8988T (cell line): Measurements from ENCODE around the gene MAML3.

Experiments
- DNase-seq: peaks from one replicate; pipeline ENCODE4 v3.0.0; 2011

MAML3 gene

GRCh38 chr4:139915037-139915436 is 238.9 kb downstream of the MAML3 start:
- no peak for DNase-seq

DNA sequence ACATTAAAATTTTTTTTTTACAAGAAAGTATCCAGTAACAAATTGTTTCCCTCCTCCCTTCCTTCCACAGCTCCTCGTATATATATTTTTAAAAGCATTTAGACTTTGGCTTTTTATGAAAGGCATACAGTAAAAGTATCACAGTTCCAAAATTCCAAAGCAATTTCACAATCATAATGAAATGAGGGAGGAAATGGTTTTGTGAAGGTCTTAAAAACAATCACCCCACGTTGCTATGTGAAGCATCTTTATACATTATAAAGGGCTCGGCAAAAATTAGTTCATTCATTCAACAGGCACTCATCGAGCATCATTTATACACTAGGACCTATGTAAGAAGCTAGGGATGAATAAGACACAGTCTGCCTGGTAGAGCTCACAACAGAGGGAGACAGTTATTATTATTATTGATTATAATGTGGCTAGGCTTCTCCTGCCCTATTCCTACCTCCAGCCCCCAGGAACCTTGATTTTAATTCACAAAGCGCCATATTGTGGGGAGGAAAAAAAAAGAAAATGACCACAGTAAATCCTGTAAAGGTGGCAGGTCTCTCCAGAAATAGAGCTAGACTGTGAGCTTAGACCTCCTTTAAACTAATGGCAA is 239.9 kb downstream of the MAML3 start:
- no peak for DNase-seq

DNA sequence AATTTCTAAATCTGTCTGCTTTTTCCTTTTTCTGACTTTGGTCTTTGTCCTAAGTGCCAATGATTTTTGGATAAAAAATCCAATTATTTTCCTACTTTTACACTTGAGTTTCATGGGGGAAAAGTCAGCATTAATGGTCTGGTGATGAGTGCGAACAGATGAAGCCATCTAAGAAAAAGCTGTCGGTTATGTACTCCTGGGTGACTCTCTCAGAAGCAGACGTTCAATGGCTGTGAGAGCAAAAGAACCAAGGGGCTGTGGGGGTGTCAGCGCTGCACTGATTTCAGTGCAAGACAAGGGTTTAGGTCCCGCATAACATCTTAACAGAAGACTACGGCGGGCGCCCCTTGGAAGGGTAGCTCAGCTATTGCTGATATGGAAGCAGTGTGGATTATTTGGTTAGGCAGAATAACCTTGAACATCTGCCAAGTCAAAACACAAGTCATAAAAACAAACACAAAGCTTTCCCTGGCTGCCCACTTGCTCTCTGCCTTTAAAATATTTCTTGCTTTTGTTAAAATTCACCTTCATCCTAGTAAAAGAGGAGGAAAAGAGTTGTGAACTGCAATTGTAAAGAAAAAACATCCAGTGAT is 240.5 kb downstream of the MAML3 start:
- DNase-seq: no peak

DNA sequence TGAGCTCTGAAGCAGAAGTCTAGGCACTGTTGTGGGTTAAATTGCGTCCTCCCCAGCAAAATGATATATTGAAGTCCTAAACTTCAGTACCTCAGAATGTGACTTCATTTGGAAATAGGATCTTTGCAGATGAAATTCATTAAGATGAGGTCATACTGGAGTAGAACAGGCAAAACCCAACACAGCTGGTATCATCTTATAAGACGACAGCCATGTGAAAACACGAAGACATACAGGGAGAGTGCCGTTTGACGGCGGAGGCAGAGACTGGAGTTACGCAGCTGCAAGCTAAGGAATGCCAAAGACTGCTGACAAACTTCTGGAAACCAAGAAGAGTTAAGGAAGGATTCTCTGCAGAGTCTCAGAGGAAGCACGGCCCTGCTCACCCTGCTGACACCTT is 241.5 kb downstream of the MAML3 start:
- no peak for DNase-seq

- no peak for DNase-seq
Observed at GRCh38 chr4:139910106-139910505, 243.9 kb downstream of the MAML3 start.

DNA sequence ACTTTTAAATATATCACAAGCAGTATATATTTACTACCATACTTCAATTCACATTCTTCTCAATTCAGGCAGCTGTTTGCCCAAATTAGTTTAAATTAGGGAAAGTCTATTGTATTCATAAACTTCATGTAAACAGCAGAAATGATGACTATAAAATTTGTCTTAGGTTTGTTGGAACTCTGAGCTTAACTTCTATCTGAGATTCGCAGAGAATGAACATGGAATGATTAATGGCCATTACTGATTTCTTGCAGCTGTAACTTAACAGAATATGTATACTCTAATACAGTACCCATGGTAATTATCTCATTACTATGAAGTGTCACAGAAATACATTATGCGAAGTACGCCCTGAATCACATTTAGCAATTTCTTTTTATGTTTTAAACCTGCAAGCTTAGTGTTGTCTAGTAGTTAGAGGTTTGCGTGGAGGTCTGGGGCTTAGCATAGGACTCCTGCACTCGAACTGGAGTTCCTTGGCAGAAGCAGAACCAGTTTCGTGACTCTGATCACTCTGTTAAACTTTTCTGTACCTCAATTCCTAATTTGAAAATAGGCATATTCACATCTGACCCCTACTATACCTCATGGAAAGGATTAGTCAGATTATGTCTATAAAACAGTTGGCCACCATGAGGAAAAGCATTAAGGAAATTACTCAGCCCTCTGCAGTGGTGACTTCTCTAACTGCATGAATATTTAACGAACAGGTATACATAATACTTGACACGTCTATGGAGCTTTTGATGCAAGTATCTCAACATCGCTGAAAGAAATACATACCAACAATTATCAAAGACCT is 245.1 kb downstream of the MAML3 start:
- no peak for DNase-seq

DNA sequence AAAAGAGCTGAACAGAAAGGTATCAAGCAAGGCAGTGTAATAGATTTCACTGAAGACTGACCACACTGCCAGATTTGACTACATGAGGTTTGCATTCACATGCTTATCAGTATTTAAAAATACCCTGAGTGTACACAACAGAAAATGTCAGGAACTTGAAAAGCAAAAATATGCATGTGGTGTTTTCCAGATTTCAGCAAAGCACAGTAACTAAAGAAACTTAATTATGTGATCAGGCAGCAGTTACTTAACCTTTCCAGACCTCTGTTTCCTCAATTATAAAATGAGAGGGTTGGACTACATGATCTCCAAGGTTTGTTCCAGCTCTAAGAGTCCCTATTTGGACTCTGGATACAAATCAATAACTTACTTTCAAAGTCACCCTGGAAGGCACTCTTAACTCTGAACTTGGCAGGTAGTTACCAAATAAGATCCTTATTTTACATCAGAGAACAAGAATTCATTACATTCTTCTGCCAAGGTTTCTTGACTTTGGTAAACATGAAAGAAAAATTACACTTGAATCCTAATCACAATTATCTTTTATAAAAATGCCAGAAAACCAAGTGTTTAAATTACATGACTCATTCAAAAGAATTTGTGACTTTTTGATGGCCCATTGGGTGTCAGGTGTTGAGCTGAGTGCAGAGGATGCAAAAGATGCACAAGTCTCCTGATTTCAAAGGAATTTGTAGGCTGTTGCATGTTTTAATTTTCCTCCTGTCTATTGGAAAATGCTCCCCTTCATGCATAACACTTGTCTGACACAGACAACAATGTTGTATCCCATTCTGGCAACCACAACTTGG is 246.8 kb downstream of the MAML3 start:
- no peak for DNase-seq

GRCh38 chr4:139905489-139905888 is 248.5 kb downstream of the MAML3 start:
- DNase-seq: no peak

DNA sequence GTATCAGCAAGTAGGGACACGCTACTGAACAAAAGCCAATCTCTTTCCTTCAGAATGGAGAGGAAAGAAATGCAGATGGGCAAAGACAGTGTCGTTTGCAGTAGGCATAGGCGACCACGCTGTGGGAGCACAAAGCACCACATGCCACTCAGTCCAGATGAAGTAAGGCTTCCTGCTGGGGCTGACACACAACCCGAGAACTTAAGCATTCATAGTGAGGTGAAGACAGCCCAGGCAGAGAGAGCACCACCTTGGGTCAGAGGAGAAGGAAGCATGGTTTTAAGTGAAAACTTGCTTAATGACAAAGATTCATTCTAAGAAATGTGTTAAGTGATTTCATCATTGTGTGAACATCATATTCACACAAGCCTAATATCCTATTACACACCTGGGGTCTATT is 249.6 kb downstream of the MAML3 start:
- no peak for DNase-seq

- no peak for DNase-seq
Observed at GRCh38 chr4:139903845-139904244, 250.1 kb downstream of the MAML3 start.

DNA sequence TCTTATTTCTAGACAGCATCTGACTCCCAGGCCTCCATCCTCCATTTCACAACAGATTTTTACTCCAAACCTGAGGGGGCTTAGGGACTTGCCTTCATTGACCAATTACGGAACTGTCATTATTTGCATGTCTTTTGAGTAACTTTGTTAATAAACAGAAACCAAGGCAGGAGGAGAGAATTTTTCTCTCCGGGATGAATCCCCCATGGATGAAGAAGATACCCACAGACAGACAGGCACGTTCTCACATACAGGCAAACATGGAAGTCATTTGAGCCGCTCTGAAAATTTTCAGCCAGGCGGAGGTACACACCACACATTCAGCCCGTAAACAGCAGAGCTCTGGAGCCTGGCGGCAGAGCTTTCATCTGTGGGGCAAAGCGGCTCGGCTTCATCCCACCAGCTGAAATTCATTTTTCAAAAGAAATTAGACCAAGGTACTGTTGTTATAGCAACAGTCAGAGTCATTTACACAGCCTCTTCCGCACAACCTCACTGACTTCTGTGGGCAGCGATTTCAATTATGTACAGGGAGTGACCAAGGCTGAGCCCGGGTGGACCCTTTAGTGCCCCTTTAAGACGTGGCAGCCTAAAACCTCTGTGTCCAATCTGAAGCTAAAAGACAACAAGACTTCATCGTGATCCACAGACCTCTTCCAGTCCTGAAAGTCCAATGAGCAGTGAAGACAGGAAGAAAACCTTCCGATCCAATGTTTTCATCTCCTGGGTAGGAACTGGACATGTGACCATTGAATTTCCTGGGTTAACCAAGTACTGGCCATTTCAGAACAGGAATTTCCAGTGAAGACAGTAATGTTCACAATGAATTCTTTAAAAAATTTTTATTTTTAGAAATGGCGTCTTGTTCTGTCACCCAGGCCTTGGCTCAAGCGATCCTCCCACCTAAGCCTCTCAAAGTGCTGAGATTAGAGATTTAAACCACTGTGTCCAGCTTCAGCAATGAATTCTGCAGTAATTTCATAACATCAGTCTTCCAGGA is 251.4 kb downstream of the MAML3 start:
- no peak for DNase-seq

DNA sequence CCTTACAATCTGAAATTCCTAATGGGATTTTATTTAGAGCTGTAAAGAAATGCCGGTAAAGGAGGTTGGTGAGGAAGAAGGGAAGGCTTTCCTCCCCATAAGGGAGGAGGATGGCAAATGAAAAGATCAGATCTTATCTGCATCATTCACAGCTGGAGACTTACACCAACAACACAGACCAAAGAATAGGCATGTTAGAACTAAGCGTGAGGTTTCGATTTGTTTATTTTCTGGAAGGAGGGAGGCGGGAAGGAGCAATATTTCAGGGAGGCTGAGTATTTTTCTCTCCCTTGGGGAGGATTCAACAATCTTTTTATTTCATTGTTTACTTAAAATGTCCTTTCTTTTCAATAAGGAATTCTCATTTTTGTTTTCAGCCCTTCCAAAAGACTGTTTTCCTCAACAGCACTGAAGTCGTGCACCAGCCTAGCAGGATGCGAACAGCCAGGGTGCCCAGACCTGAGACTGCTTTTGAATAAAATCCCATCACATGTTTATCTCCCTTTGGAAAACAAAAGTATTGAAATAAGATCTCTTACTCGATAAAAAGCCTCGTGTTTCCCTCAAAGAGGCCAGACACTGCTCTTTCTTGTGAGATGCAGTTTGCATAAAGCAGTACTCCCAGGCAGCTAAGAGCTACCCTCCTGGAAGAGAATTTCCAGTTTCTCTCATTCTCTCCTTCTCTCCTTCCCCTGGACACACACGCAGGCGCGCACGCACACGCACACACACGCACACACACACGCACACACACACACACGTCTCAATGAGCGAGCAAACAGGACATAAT is 252.3 kb downstream of the MAML3 start:
- no peak for DNase-seq

- no peak for DNase-seq
Observed at GRCh38 chr4:139900964-139901376, 253.0 kb downstream of the MAML3 start.

DNA sequence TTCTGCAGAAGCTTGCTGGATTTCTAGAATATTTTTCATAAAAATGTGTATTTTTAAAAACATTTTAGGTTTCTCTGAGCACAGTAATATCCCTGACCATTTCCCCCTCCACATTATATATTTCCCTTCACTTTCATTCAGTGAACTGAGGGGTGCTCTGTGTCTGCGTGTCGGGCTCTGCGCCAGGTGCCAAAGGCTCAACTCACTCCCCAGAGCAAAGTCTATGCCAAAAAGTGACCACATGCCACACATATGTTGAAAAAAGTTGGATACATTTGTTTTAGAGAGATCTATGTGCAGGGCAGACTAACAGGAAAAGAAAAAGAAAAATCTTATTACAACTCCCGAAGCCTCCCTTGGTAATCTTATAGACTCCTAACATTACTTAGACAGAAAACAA is 254.6 kb downstream of the MAML3 start:
- DNase-seq: no peak

- no peak for DNase-seq
Observed at GRCh38 chr4:139898293-139898692, 255.7 kb downstream of the MAML3 start.

- DNase-seq: no peak
Observed at GRCh38 chr4:139896091-139896604, 257.8 kb downstream of the MAML3 start.

DNA sequence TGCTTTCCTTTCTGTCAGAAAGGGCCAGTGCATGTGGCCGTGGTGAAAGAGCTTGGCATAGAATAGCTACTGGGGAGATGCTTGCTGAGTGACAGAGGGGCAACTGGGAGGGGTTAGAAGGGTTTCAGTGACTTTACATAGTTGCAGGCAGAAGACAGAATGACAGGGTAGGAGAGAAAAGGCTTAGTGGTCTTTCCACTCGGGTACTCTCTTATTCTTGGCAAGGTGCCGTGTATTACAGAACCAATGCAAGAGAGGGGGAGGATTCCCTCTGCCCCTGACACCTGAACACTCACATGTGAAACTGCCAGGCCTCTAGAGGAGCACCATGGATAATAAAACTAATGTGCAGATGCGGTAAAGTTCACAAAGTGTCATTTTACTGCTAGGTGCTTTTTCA is 260.2 kb downstream of the MAML3 start:
- DNase-seq: no peak

DNA sequence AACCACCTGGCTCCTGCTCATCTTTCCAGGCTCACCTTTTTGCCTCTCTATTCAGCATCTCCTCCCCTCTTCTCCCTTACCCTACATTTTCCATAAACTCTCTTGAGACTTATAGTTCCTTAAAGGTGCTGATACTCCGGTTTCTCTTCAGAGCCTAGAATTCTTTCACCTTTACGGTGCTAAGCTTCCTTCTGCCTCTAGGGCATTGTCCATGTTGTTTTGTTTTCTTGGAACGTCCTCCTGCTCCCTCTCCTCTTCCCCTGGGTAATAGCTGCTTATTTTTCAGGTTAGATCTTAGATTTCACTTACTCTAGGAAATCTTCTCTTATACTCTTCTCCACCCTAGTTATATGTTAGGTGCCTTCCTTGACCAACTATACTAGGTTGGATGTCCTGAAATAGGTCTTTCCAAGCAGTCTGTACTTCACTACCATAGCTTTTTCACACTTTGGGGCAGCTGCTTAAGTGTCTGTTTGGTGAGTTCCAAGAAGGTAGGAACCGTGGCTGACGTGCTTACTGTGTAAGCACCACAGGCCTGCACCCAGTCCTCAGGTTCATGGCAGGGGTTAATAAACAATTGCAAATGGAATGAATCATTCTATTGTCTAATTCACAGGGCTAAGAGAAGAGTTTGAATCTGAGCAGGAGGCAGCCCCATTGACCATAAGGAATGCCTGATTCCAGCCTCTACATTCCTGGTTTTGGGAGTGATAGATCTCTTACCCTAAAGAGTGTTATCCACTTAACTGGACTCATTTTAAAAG is 260.8 kb downstream of the MAML3 start:
- no peak for DNase-seq

- DNase-seq: no peak
Observed at GRCh38 chr4:139890816-139891215, 263.2 kb downstream of the MAML3 start.

DNA sequence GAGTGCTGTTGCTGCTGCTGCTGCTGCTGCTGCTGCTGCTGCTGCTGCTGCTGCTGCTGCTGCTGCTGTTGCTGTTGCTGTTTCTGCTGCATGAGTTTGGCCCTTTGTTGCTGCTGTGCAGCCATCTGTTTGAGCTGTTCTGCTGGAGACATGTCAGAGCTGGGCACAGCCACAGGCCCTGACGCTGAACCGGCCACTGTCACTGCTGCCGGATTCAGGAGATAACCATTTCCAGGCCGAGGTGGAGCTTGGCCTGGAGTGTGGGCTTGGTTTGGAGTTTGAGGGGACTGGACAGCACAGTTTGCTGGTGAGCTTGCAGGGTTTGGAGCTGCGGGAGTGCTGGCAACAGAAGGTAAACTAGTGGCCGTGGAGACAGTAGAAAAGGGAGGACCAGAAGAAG is 264.1 kb downstream of the MAML3 start:
- no peak for DNase-seq
